HepG2 (cell line): ENCODE data around the gene CFAP92. TPM values are rescaled to one million over a fixed set of nuclear protein-coding genes. Genes with fewer than 3 reads are reported as not detected.

ENCODE experiments used
- ATAC-seq: fragments of 200-7000 bp; cut with Tn5 transposase; 3 replicates; pipeline ENCODE4 v1.9.1; 2020; ENCODE audit warnings: mild to moderate bottlenecking, moderate library complexity
- BruUV-seq: library from RNA; stranded (reverse); fragments of 400-500 nt; replicated peaks from 2 replicates; lab custom pipeline; 2021; lab: Mats Ljungman, UMichigan
- CTCF ChIA-PET: fragments of 300-600 bp; formaldehyde crosslinking; extraction: SDS; loops from one replicate; lab custom pipeline; 2021; ENCODE audit warnings: low total read pairs, inconsistent platforms, low intra/inter-chr PET ratio; lab: Yijun Ruan, JAX
- POLR2A ChIA-PET: fragments of 350-600 bp; sonication (Branson Sonifier 250); formaldehyde crosslinking; loops from one replicate; lab custom pipeline; 2020; ENCODE audit warnings: antibody characterized with exemption, inconsistent platforms; lab: Yijun Ruan, JAX
- DNase-seq: peaks from one replicate; pipeline ENCODE4 v3.0.0-alpha.2; 2015; ENCODE audit warnings: low spot score
- FAIRE-seq: peaks from 3 replicates; lab custom pipeline; 2011; peaks lifted over from hg19 to GRCh38; lab: Jason Lieb, UNC
- H2AFZ ChIP-seq: one replicate; pipeline ENCODE4 v1.6.1; 2011; ENCODE audit warnings: low read length, inconsistent platforms
- H3K27ac ChIP-seq: fragments of 300-600 bp; 3 replicates; pipeline ENCODE4 v1.8.0; 2011; ENCODE audit warnings: mixed run types, mild to moderate bottlenecking, mixed read lengths, low read length, inconsistent platforms; ENCODE audit not compliant: insufficient read depth; ENCODE audit errors: extremely low read length
- H3K27me3 ChIP-seq, 2 experiments: fragments of 200-600 bp in 1 of 2; 2 replicates in 1 of 2; 3 replicates in 1 of 2; pipeline versions ENCODE4 v1.6.0 to v1.8.0; 2011; ENCODE audit warnings: low read length in 2 of 2, mild to moderate bottlenecking in 2 of 2, moderate library complexity in 2 of 2, inconsistent platforms in 1 of 2; ENCODE audit not compliant: insufficient read depth in 2 of 2, control insufficient read depth in 1 of 2
- H3K36me3 ChIP-seq, 2 experiments: fragments of 200-600 bp in 1 of 2; replicated peaks in 1 of 2; 2 replicates in 1 of 2; 3 replicates in 1 of 2; pipeline versions ENCODE4 v1.5.1 to v1.8.0; 2011; ENCODE audit warnings: low read length in 2 of 2, inconsistent platforms in 1 of 2; ENCODE audit not compliant: insufficient read depth in 2 of 2, control insufficient read depth in 1 of 2
- H3K4me1 ChIP-seq: 2 replicates; pipeline ENCODE4 v1.5.1; 2012; ENCODE audit warnings: low read length, inconsistent platforms; ENCODE audit not compliant: insufficient read depth
- H3K4me2 ChIP-seq: 2 replicates; pipeline ENCODE4 v1.6.0; 2011; ENCODE audit warnings: low read depth, low read length, inconsistent platforms
- H3K4me3 ChIP-seq, 3 experiments: fragments of 200-600 bp in 1 of 3; sonication (generic), shearing (Covaris generic) in 1 of 3; replicated peaks in 1 of 3; 2 replicates each; pipeline ENCODE4 v1.5.1; 2011 to 2016; ENCODE audit warnings: low read length in 3 of 3, inconsistent platforms in 2 of 3, low read depth in 2 of 3, mild to moderate bottlenecking in 2 of 3, control low read depth in 1 of 3, mixed read lengths in 1 of 3; ENCODE audit not compliant: insufficient read depth in 1 of 3
- H3K79me2 ChIP-seq: one replicate; pipeline ENCODE4 v1.6.1; 2011; ENCODE audit warnings: low read length, inconsistent platforms; ENCODE audit not compliant: insufficient read depth
- H3K9ac ChIP-seq: 2 replicates; pipeline ENCODE4 v1.6.0; 2011; ENCODE audit warnings: mild to moderate bottlenecking, low read depth, low read length, inconsistent platforms; ENCODE audit not compliant: insufficient read depth
- H3K9me3 ChIP-seq: 2 replicates; pipeline ENCODE4 v1.5.1; 2012; ENCODE audit warnings: mild to moderate bottlenecking, low read length
- H4K20me1 ChIP-seq: 2 replicates; pipeline ENCODE4 v1.6.0; 2011; ENCODE audit warnings: inconsistent platforms, mild to moderate bottlenecking, low read length, moderate library complexity; ENCODE audit not compliant: insufficient read depth
- AFF4 ChIP-seq: sonication (generic); formaldehyde crosslinking; IDR thresholded peaks from 2 replicates; pipeline ENCODE4 v1.4.0; 2020; ENCODE audit warnings: missing genetic modification reagents
- E2F1 ChIP-seq: sonication (generic); formaldehyde crosslinking; IDR thresholded peaks from 2 replicates; pipeline ENCODE4 v1.5.0; 2020; ENCODE audit warnings: missing genetic modification reagents
- GFI1 ChIP-seq: sonication (generic); formaldehyde crosslinking; IDR thresholded peaks from 2 replicates; pipeline ENCODE4 v1.5.0; 2020; ENCODE audit warnings: missing genetic modification reagents, mild to moderate bottlenecking, borderline replicate concordance
- HHEX ChIP-seq: IDR thresholded peaks from 2 replicates; pipeline ENCODE4 v1.6.1; 2016; ENCODE audit warnings: control low read depth
- HNRNPH1 ChIP-seq: fragments of 200-400 bp; formaldehyde crosslinking; optimal IDR thresholded peaks from 2 replicates; pipeline ENCODE3; 2017; ENCODE audit warnings: mild to moderate bottlenecking, low read depth, low read length
- HNRNPLL ChIP-seq: fragments of 200-400 bp; formaldehyde crosslinking; IDR thresholded peaks from 2 replicates; pipeline ENCODE4 v1.6.1; 2017; ENCODE audit warnings: mild to moderate bottlenecking, low read depth, low read length; ENCODE audit not compliant: poor library complexity, severe bottlenecking
- JUN ChIP-seq: sonication (generic); formaldehyde crosslinking; IDR thresholded peaks from 2 replicates; pipeline ENCODE4 v1.4.0; 2020; ENCODE audit warnings: mild to moderate bottlenecking, missing genetic modification reagents
- KDM3A ChIP-seq: IDR thresholded peaks from 2 replicates; pipeline ENCODE4 v1.6.1; 2018; ENCODE audit warnings: low read depth, missing compliant biosample characterization
- MAFG ChIP-seq: sonication (generic); formaldehyde crosslinking; IDR thresholded peaks from 2 replicates; pipeline ENCODE4 v1.5.1; 2020; ENCODE audit warnings: mild to moderate bottlenecking, missing genetic modification reagents
- MIXL1 ChIP-seq: IDR thresholded peaks from 2 replicates; pipeline ENCODE4 v1.6.1; 2016
- NAIF1 ChIP-seq: sonication (generic); formaldehyde crosslinking; IDR thresholded peaks from 2 replicates; pipeline ENCODE4 v1.5.0; 2020; ENCODE audit warnings: mild to moderate bottlenecking, missing genetic modification reagents, borderline replicate concordance
- RBM22 ChIP-seq: fragments of 200-400 bp; formaldehyde crosslinking; optimal IDR thresholded peaks from 2 replicates; pipeline ENCODE3; 2017; ENCODE audit warnings: mild to moderate bottlenecking, low read length, moderate library complexity
- RFX5 ChIP-seq: IDR thresholded peaks from 2 replicates; pipeline ENCODE4 v1.6.1; 2011; ENCODE audit warnings: low read depth, low read length, improper control_type of control experiment
- SNAPC5 ChIP-seq: sonication (generic); formaldehyde crosslinking; IDR thresholded peaks from 2 replicates; pipeline ENCODE4 v1.8.1; 2023; ENCODE audit warnings: mild to moderate bottlenecking, missing genetic modification reagents, borderline replicate concordance
- STAG1 ChIP-seq: sonication (generic); formaldehyde crosslinking; IDR thresholded peaks from 2 replicates; pipeline ENCODE4 v1.4.0; 2020; ENCODE audit warnings: missing genetic modification reagents
- ZNF12 ChIP-seq: sonication (generic); formaldehyde crosslinking; IDR thresholded peaks from 2 replicates; pipeline ENCODE4 v1.5.0; 2020; ENCODE audit warnings: missing genetic modification reagents
- ZNF652 ChIP-seq: IDR thresholded peaks from 2 replicates; pipeline ENCODE4 v1.6.1; 2016; ENCODE audit warnings: low read depth, borderline replicate concordance
- ZNF710 ChIP-seq: sonication (generic); formaldehyde crosslinking; IDR thresholded peaks from 2 replicates; pipeline ENCODE4 v1.5.0; 2020; ENCODE audit warnings: mild to moderate bottlenecking, missing genetic modification reagents, borderline replicate concordance
- whole genome bisulfite sequencing: methylation state at CpG from one replicate; pipeline ENCODE4 v1.1.6; 2017; ENCODE audit warnings: low lambda C conversion rate; 5-methylcytosine and 5-hydroxymethylcytosine counted together
- in situ Hi-C: cut with HindIII; loops from 2 replicates; pipeline ENCODE4 v1.10.0; 2017; ENCODE audit warnings: low pct_unique_long_range_greater_than_20kb; ENCODE audit not compliant: extremely low pct_ligation_motif_present
- intact Hi-C: fragments of 100-400 bp; cut with micrococcal nuclease; formaldehyde crosslinking; loops from one replicate; pipeline ENCODE4 v1.10.0; 2022; ENCODE audit not compliant: unreplicated experiment
- polyA plus RNA-seq, 8 experiments: library from polyadenylated mRNA; depleted of rRNA in 3 of 8; stranded (reverse) in 7 of 8; unstranded in 1 of 8; fragments of >200 nt; fragmentation: Illumina TruSeq in 4 of 8; extraction: Trizol in 4 of 8; gene quantifications; 2 replicates each; pipeline versions ENCODE4 v1.2.1 to v1.2.3, GENCODE V29; 2011 to 2016; ENCODE audit warnings: low read depth in 4 of 8, missing spikeins in 1 of 8, mixed read lengths in 1 of 8; ENCODE audit not compliant: insufficient read depth in 1 of 8
- total RNA-seq, 5 experiments: library from RNA; depleted of rRNA; stranded (reverse); fragments of >200 nt; fragmentation: Illumina TruSeq; extraction: Trizol; gene quantifications; 2 replicates each; pipeline ENCODE4 v1.2.3, GENCODE V29; 2016; ENCODE audit warnings: low read depth in 1 of 5

Gene CFAP92
- total and polyA plus RNA-seq, 2 of the 13 experiments (the other 11 are each of a cell fraction or from before 2014, with no cell fraction given): 0.18 to 0.46 TPM

GRCh38 chr3:128987302-128988100 is 6.4 kb downstream of the CFAP92 start:
- H3K9ac ChIP-seq: no peak overlapping the region
- H3K9me3 ChIP-seq: no peaks in the 10 kb centered on the region
- CTCF ChIA-PET: no interaction called here
- no peaks in the 10 kb centered on the region for H3K79me2 ChIP-seq
- peaks cover 5 to 18% of the 10 kb centered on the region in 2 experiments; a peak in 3 of 5 replicates for H3K27me3 ChIP-seq
- H4K20me1 ChIP-seq: no peaks in the 10 kb centered on the region
- FAIRE-seq: no peak
- H3K4me2 ChIP-seq: no peak overlapping the region
- 64% methylated on average over 15 of the region's 15 CpGs for WGBS
- DNase-seq: no peak
- no peak overlapping the region for H3K4me3 ChIP-seq
- BruUV-seq: no TSS peak
- H3K36me3 ChIP-seq: no peaks in the 10 kb centered on the region
- H2AFZ ChIP-seq: no peak overlapping the region
- H3K27ac ChIP-seq: no peak overlapping the region
- H3K4me1 ChIP-seq: peaks cover 5% of the 10 kb centered on the region; the same call in 1 of the 2 replicates
- POLR2A ChIA-PET: no interaction called here
- in situ Hi-C loops: no loop called here
- intact Hi-C loops: no loop called here
- ATAC-seq: no peak
- TF ChIP-seq HNRNPH1 (no peak), E2F1 (CRISPR knock-in tag) (no peak), HNRNPLL (no peak), MAFG (no peak), SNAPC5 (CRISPR knock-in tag) (no peak), JUN (CRISPR knock-in tag) (no peak), KDM3A (CRISPR knock-in tag) (no peak), ZNF710 (no peak), RBM22 (no peak), HHEX (CRISPR knock-in tag) (no peak), AFF4 (CRISPR knock-in tag) (no peak), NAIF1 (no peak), GFI1 (no peak), ZNF12 (CRISPR knock-in tag) (no peak), ZNF652 (no peak), MIXL1 (CRISPR knock-in tag) (no peak), RFX5 (no peak), STAG1 (CRISPR knock-in tag) (no peak)
